K562 (cell line): Measurements from ENCODE around the gene CPLX1. TPM values are rescaled to one million over a fixed set of nuclear protein-coding genes. Genes with fewer than 3 reads are reported as not detected.

Source experiments
- ATAC-seq: fragments of 200-7000 bp; cut with Tn5 transposase; 3 replicates; pipeline ENCODE4 v1.9.1; 2020; ENCODE audit warnings: moderate library complexity
- BruUV-seq: library from RNA; stranded (reverse); fragments of 400-500 nt; replicated peaks from 2 replicates; lab custom pipeline; 2021; lab: Mats Ljungman, UMichigan
- CTCF ChIA-PET: fragments of 300-600 bp; formaldehyde crosslinking; extraction: SDS; loops from one replicate; lab custom pipeline; 2021; ENCODE audit warnings: low intra/inter-chr PET ratio; lab: Yijun Ruan, JAX
- POLR2A ChIA-PET: fragments of 300-600, 350-650 bp; sonication (Branson Sonifier 250); formaldehyde crosslinking; extraction: SDS; loops from one replicate; lab custom pipeline; 2021; ENCODE audit warnings: antibody characterized with exemption, inconsistent platforms; lab: Yijun Ruan, JAX
- DNase-seq, 4 experiments: peaks; one replicate each; pipeline versions ENCODE4 v3.0.0 to v3.0.0-alpha.2; 2011 to 2018; ENCODE audit warnings: low spot score in 3 of 4, mixed read lengths in 3 of 4; ENCODE audit errors: extremely low read depth in 1 of 4
- FAIRE-seq: peaks from 2 replicates; lab custom pipeline; 2011; peaks lifted over from hg19 to GRCh38; lab: Jason Lieb, UNC
- H2AFZ ChIP-seq: 2 replicates; pipeline ENCODE4 v1.6.0; 2011; ENCODE audit warnings: low read depth, low read length, control low read depth, inconsistent platforms
- H3K27ac ChIP-seq: fragments of 200-600 bp; 3 replicates; pipeline ENCODE4 v1.8.0; 2011; ENCODE audit warnings: low read depth, mild to moderate bottlenecking, control low read depth, inconsistent platforms, low read length, moderate library complexity, mixed read lengths; ENCODE audit errors: extremely low read depth
- H3K27me3 ChIP-seq, 2 experiments: fragments of 300-600 bp in 1 of 2; 2 replicates in 1 of 2; 3 replicates in 1 of 2; pipeline versions ENCODE4 v1.6.0 to v1.8.0; 2011; ENCODE audit warnings: inconsistent platforms in 2 of 2, low read length in 2 of 2, mild to moderate bottlenecking in 1 of 2, mixed read lengths in 1 of 2, moderate library complexity in 1 of 2; ENCODE audit not compliant: control insufficient read depth in 2 of 2, insufficient read depth in 2 of 2
- H3K36me3 ChIP-seq: fragments of 300-600 bp; 3 replicates; pipeline ENCODE4 v1.8.0; 2011; ENCODE audit warnings: mild to moderate bottlenecking, low read length, inconsistent platforms; ENCODE audit not compliant: control insufficient read depth, insufficient read depth
- H3K4me1 ChIP-seq, 2 experiments: fragments of 200-600 bp in 1 of 2; replicated peaks in 1 of 2; 2 replicates in 1 of 2; 3 replicates in 1 of 2; pipeline versions ENCODE4 v1.5.1 to v1.8.0; 2011; ENCODE audit warnings: inconsistent platforms in 2 of 2, low read length in 2 of 2, mild to moderate bottlenecking in 1 of 2, mixed read lengths in 1 of 2, moderate library complexity in 1 of 2; ENCODE audit not compliant: control insufficient read depth in 2 of 2, insufficient read depth in 2 of 2
- H3K4me2 ChIP-seq: 2 replicates; pipeline ENCODE4 v1.6.1; 2011; ENCODE audit warnings: low read length, control low read depth, inconsistent platforms, mixed read lengths; ENCODE audit not compliant: insufficient read depth
- H3K4me3 ChIP-seq: fragments of 200-600 bp; sonication (generic), shearing (Covaris generic); 2 replicates; pipeline ENCODE4 v1.5.1; 2016; ENCODE audit warnings: control low read depth, inconsistent platforms
- H3K79me2 ChIP-seq: fragments of 200-600 bp; 3 replicates; pipeline ENCODE4 v1.8.0; 2011; ENCODE audit warnings: low read length, inconsistent platforms; ENCODE audit not compliant: control insufficient read depth, insufficient read depth
- H3K9ac ChIP-seq, 2 experiments: 2 replicates each; pipeline versions ENCODE4 v1.6.0 to v1.6.1; 2011; ENCODE audit warnings: low read depth in 2 of 2, low read length in 2 of 2, control low read depth in 1 of 2, inconsistent platforms in 1 of 2, mild to moderate bottlenecking in 1 of 2, mixed read lengths in 1 of 2; ENCODE audit not compliant: insufficient read depth in 1 of 2
- H3K9me1 ChIP-seq: one replicate; pipeline ENCODE4 v1.6.0; 2011; ENCODE audit warnings: inconsistent platforms, mild to moderate bottlenecking, low read length, moderate library complexity; ENCODE audit not compliant: control insufficient read depth, insufficient read depth
- H3K9me3 ChIP-seq: replicated peaks from 2 replicates; pipeline ENCODE4 v1.5.1; 2011; ENCODE audit warnings: low read depth, low read length, inconsistent platforms; ENCODE audit not compliant: control insufficient read depth, insufficient read depth
- H4K20me1 ChIP-seq: replicated peaks from 2 replicates; pipeline ENCODE4 v1.6.1; 2011; ENCODE audit warnings: low read length, inconsistent platforms, mixed read lengths; ENCODE audit not compliant: control insufficient read depth, insufficient read depth
- CREM ChIP-seq: IDR thresholded peaks from 2 replicates; pipeline ENCODE4 v1.6.1; 2014; ENCODE audit warnings: antibody characterized with exemption, low read depth
- HEY1 ChIP-seq: fragments of 250-450 bp; sonication (Bioruptor Pico); IDR thresholded peaks from 2 replicates; pipeline ENCODE4 v1.5.0; 2020; ENCODE audit warnings: mild to moderate bottlenecking, moderate library complexity, borderline replicate concordance
- HMG20B ChIP-seq: fragments of 250-450 bp; sonication (Bioruptor Pico); IDR thresholded peaks from 2 replicates; pipeline ENCODE4 v1.5.0; 2021; ENCODE audit warnings: mild to moderate bottlenecking
- RERE ChIP-seq: sonication (generic); formaldehyde crosslinking; IDR thresholded peaks from 2 replicates; pipeline ENCODE4 v1.8.0; 2023; ENCODE audit warnings: missing genetic modification reagents, mild to moderate bottlenecking, borderline replicate concordance
- TEAD2 ChIP-seq: fragments of 450-650 bp; IDR thresholded peaks from 2 replicates; pipeline ENCODE4 v1.6.1; 2016; ENCODE audit warnings: missing genetic modification characterization, control low read depth, missing compliant biosample characterization
- THRB ChIP-seq: fragments of 450-650 bp; formaldehyde crosslinking; conservative IDR thresholded peaks from 2 replicates; pipeline ENCODE4 v1.4.0; 2022; ENCODE audit warnings: mild to moderate bottlenecking, missing genetic modification characterization
- XRCC5 ChIP-seq: fragments of 200-400 bp; formaldehyde crosslinking; IDR thresholded peaks from 2 replicates; pipeline ENCODE4 v1.6.1; 2017; ENCODE audit warnings: low read depth, mild to moderate bottlenecking, low read length
- ZBTB26 ChIP-seq: fragments of 450-650 bp; formaldehyde crosslinking; IDR thresholded peaks from 2 replicates; pipeline ENCODE4 v1.4.0; 2022; ENCODE audit warnings: missing genetic modification characterization
- ZBTB34 ChIP-seq: fragments of 250-450 bp; sonication (Bioruptor Pico); IDR thresholded peaks from 2 replicates; pipeline ENCODE4 v1.8.0; 2021; ENCODE audit warnings: mild to moderate bottlenecking, moderate library complexity
- ZBTB7A ChIP-seq: IDR thresholded peaks from 2 replicates; pipeline ENCODE4 v1.6.1; 2011; ENCODE audit warnings: low read depth, mild to moderate bottlenecking, low read length, moderate library complexity, borderline replicate concordance; ENCODE audit not compliant: control insufficient read depth
- WGBS: fragments of 100-300 bp; shearing (Covaris generic); methylation state at CpG from one replicate; pipeline ENCODE4 v1.1.6; 2016; ENCODE audit warnings: low coverage, mixed read lengths; ENCODE audit not compliant: insufficient coverage; ENCODE audit errors: missing lambda C conversion rate; 5-methylcytosine and 5-hydroxymethylcytosine counted together
- in situ Hi-C: fragments of 300-500 bp; cut with MboI; formaldehyde crosslinking; loops from 4 replicates; pipeline ENCODE4 v1.15.0; 2018; ENCODE audit warnings: inconsistent platforms, mixed read lengths
- intact Hi-C: fragments of 100-400 bp; cut with micrococcal nuclease; formaldehyde crosslinking; loops from 2 replicates; pipeline ENCODE4 v1.14.2; 2022
- polyA plus RNA-seq, 8 experiments: library from polyadenylated mRNA; depleted of rRNA in 4 of 8; stranded (reverse) in 5 of 8; unstranded in 3 of 8; fragments of >200 nt; fragmentation: Nextera tagmentation in 2 of 8; fragmentation: Illumina TruSeq in 1 of 8; extraction: Ambion mirVana in 2 of 8; extraction: Trizol in 1 of 8; gene quantifications; 2 replicates each; pipeline versions ENCODE4 v1.2.1 to v1.2.3, GENCODE V29; 2011 to 2014; ENCODE audit warnings: inconsistent platforms in 1 of 8, missing spikeins in 1 of 8
- total RNA-seq, 7 experiments: library from RNA; depleted of rRNA in 6 of 7; stranded (reverse); fragments of >200 nt in 6 of 7; fragmentation: Illumina TruSeq in 2 of 7; extraction: Trizol in 2 of 7; gene quantifications; 2 replicates each; pipeline versions ENCODE4 v1.2.1 to v1.2.3, GENCODE V29; 2011 to 2021; ENCODE audit warnings: low replicate concordance in 1 of 7

The CPLX1 gene
- total and polyA plus RNA-seq, 9 of the 15 experiments (the other 6 are each of a cell fraction or from before 2014, with no cell fraction given): 0.03 to 3.3 (median 0.17) TPM; not detected in 2

- no peak for TF ChIP-seq ZBTB34 (CRISPR knock-in tag)
- no peak for TF ChIP-seq HEY1
- no peak for TF ChIP-seq XRCC5
- no peak for TF ChIP-seq CREM
- no peak for TF ChIP-seq THRB (CRISPR knock-in tag)
- no peak for TF ChIP-seq TEAD2
- TF ChIP-seq ZBTB7A: no peak
Observed at GRCh38 chr4:788006-788635, 37.8 kb downstream of the CPLX1 start (continued).

- no peak for ATAC-seq
- no peak overlapping the region for H3K27ac ChIP-seq
- intact Hi-C loops (no loop called here), in situ Hi-C loops (no loop called here)
- DNase-seq: no peak
- whole genome bisulfite sequencing: 55% methylated on average over 15 of the region's 16 CpGs
- H3K27me3 ChIP-seq: peaks cover 0 to 12% of the 10 kb centered on the region in 2 experiments; a peak in 1 of 5 replicates
- no peak overlapping the region for H3K4me2 ChIP-seq
- H3K9me3 ChIP-seq: no peaks in the 10 kb centered on the region
- no TSS peak for BruUV-seq
- H2AFZ ChIP-seq: no peak overlapping the region
- POLR2A ChIA-PET: no interaction called here
- no peaks in the 10 kb centered on the region for H3K79me2 ChIP-seq
- no peak overlapping the region for H3K4me3 ChIP-seq
- no peaks in the 10 kb centered on the region for H3K36me3 ChIP-seq
- no peaks in the 10 kb centered on the region for H4K20me1 ChIP-seq
- CTCF ChIA-PET: no interaction called here
- no peaks in the 10 kb centered on the region for H3K9me1 ChIP-seq
- H3K9ac ChIP-seq: peak overlapping the region in 1 of 2 experiments; percentile 45; a peak in 1 of 4 replicates
- H3K4me1 ChIP-seq: peaks cover under 1 to 81% of the 10 kb centered on the region in 2 experiments; a peak in 4 of 5 replicates
- FAIRE-seq: no peak
- TF ChIP-seq RERE (no peak), HMG20B (CRISPR knock-in tag) (no peak), ZBTB26 (no peak)
Observed at GRCh38 chr4:787561-787981, 38.4 kb downstream of the CPLX1 start.
